AG09319 (cell line): ENCODE measurements around the gene CTNND2.

ENCODE experiments used
- DNase-seq: peaks from one replicate; pipeline ENCODE4 v3.0.0-alpha.2; 2010; ENCODE audit warnings: low read depth; ENCODE audit errors: extremely low read depth
- CTCF ChIP-seq: IDR thresholded peaks from 2 replicates; pipeline ENCODE4 v1.5.1; 2011; ENCODE audit warnings: low read depth, mild to moderate bottlenecking, inconsistent platforms, low read length, moderate library complexity

The CTNND2 gene

GRCh38 chr5:11790201-11790600 lies 114.0 kb downstream of the CTNND2 start:
- TF ChIP-seq CTCF, result no peak
- no peak for DNase-seq

- no peak for TF ChIP-seq CTCF
- DNase-seq, result no peak
Observed at GRCh38 chr5:11785771-11786352, 118.4 kb downstream of the CTNND2 start.

- TF ChIP-seq CTCF, result no peak
- no peak for DNase-seq
Observed at GRCh38 chr5:11780641-11781345, 123.5 kb downstream of the CTNND2 start.

DNA sequence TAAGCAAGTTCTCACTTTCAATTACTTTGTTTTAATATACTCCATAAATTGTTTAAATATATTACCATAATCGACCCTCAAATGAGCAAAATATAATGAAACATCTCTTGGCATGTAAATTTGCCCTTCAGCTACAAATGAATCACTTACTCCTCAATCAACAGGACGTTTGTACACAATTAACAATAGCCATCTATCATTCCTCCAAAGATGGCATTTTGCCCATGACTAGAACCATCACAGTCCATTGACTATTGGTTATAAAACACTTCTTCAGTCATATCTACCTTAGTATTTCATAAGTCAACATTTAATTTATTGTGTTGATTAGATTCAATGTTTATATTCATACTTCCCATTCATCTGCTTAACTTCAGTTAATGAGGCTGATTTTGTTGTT lies 127.2 kb downstream of the CTNND2 start:
- TF ChIP-seq CTCF, result no peak
- no peak for DNase-seq

- no peak for DNase-seq
- TF ChIP-seq CTCF, result no peak
Observed at GRCh38 chr5:11770310-11770709, 133.9 kb downstream of the CTNND2 start.

GRCh38 chr5:11760934-11761603 lies 143.2 kb downstream of the CTNND2 start:
- no peak for DNase-seq
- no peak for TF ChIP-seq CTCF

- DNase-seq, result no peak
- no peak for TF ChIP-seq CTCF
Observed at GRCh38 chr5:11758321-11758720, 145.9 kb downstream of the CTNND2 start.
